ENCODE results near the gene PRKCSH.

PRKCSH gene

GRCh38 chr19:11478167-11479089, 43.0 kb downstream of the PRKCSH start:
- no peak overlapping the region for H3K4me3 ChIP-seq (ENCODE audit: low read depth, low read length)
- no peak for TF ChIP-seq CTCF (IDR thresholded peaks at IDR 0.05; ENCODE audit: low read depth, low read length, missing control alignments)
- in situ Hi-C loops (cut with HindIII; ENCODE audit: low sequenced_read_pairs): no loop called here
- no peak for DNase-seq (ENCODE audit: low read depth)

GRCh38 chr19:11479090-11479897, 43.9 kb downstream of the PRKCSH start:
- no peak for DNase-seq (ENCODE audit: low read depth)
- no peak for TF ChIP-seq CTCF (IDR thresholded peaks at IDR 0.05; ENCODE audit: low read depth, low read length, missing control alignments)
- H3K4me3 ChIP-seq (ENCODE audit: low read depth, low read length): no peak overlapping the region
- in situ Hi-C loops (cut with HindIII; ENCODE audit: low sequenced_read_pairs): no loop called here

- no peak for TF ChIP-seq CTCF (IDR thresholded peaks at IDR 0.05; ENCODE audit: low read depth, low read length, missing control alignments)
- in situ Hi-C loops (cut with HindIII; ENCODE audit: low sequenced_read_pairs): no loop called here
- DNase-seq (ENCODE audit: low read depth): no peak
- no peak overlapping the region for H3K4me3 ChIP-seq (ENCODE audit: low read depth, low read length)
Measured at GRCh38 chr19:11479898-11480714, 44.7 kb downstream of the PRKCSH start.

GRCh38 chr19:11480715-11481533, 45.5 kb downstream of the PRKCSH start, which contains the start of gene ELAVL3:
Gene ELAVL3, minus strand, starts transcription at chr19:11481046. Its CDS starts 438 bp downstream, at chr19:11480608.
- in situ Hi-C loops (cut with HindIII; ENCODE audit: low sequenced_read_pairs): no loop called here
- H3K4me3 ChIP-seq (ENCODE audit: low read depth, low read length): no peak within 1 kb of the TSS
- DNase-seq (ENCODE audit: low read depth): no peak
- no peak for TF ChIP-seq CTCF (IDR thresholded peaks at IDR 0.05; ENCODE audit: low read depth, low read length, missing control alignments)

GRCh38 chr19:11481534-11482383, 46.3 kb downstream of the PRKCSH start:
- peak overlapping the region; percentile 26 for H3K4me3 ChIP-seq (ENCODE audit: low read depth, low read length)
- DNase-seq (ENCODE audit: low read depth): no peak
- no peak for TF ChIP-seq CTCF (IDR thresholded peaks at IDR 0.05; ENCODE audit: low read depth, low read length, missing control alignments)
- in situ Hi-C loops (cut with HindIII; ENCODE audit: low sequenced_read_pairs): no loop called here

Data from astrocyte of the cerebellum (primary cell).